ENCODE measurements around the gene HFM1. TPM values are rescaled to one million over a fixed set of nuclear protein-coding genes. Genes with fewer than 3 reads are reported as not detected.

The HFM1 gene
- polyA plus RNA-seq, 1 of the 3 experiments (the other 2 are of a cell fraction) = 0.10 TPM

GRCh38 chr1:91243171-91243570 lies 161.5 kb downstream of the HFM1 start:
- Histone ChIP-seq H3K36me3 (replicated peaks in 1 of 2; ENCODE audit: control insufficient read depth in 1 of 2, insufficient read depth in 2 of 2, low read length in 1 of 2) (no peaks in the 10 kb centered on the region), H2AFZ (ENCODE audit: low read depth) (no peak overlapping the region), H3K27me3 (ENCODE audit: insufficient read depth) (no peaks in the 10 kb centered on the region), H3K4me1 (ENCODE audit: control insufficient read depth in 1 of 2, insufficient read depth in 2 of 2, low read depth in 1 of 2, low read length in 1 of 2) (no peaks in the 10 kb centered on the region), H3K9me2 (no peaks in the 10 kb centered on the region), H3F3A (replicated peaks; ENCODE audit: insufficient read depth) (no peaks in the 10 kb centered on the region), H3K79me2 (ENCODE audit: insufficient read depth) (no peaks in the 10 kb centered on the region), H3K4me2 (no peak overlapping the region), H3K9me3 (no peaks in the 10 kb centered on the region), H3K27ac (ENCODE audit: low read depth in 2 of 2, low read length in 1 of 2) (no peak overlapping the region), H4K20me1 (ENCODE audit: insufficient read depth) (no peaks in the 10 kb centered on the region), H3K9ac (no peak overlapping the region), H3K4me3 (ENCODE audit: low read depth in 2 of 2, low read length in 1 of 2) (no peak overlapping the region)
- ChIA-PET POLR2A (no interaction called here), CTCF (interaction anchor here (1.4 to 1.8 kb wide), 2 partner anchors 10 to 77 kb away, joined by 5 to 9 read pairs; no protein-coding TSS in a partner anchor)
- no peak for DNase-seq
- TF ChIP-seq EZH2phosphoT487 (IDR thresholded peaks at IDR 0.05; ENCODE audit: borderline replicate concordance, low read depth) (no peak), JUND (IDR thresholded peaks at IDR 0.05) (no peak), MEF2A (IDR thresholded peaks at IDR 0.05; ENCODE audit: borderline replicate concordance, low read depth) (no peak), PBX3 (IDR thresholded peaks at IDR 0.05) (no peak), TEAD4 (IDR thresholded peaks at IDR 0.05; ENCODE audit: borderline replicate concordance, insufficient read depth) (no peak), IRF3 (IDR thresholded peaks at IDR 0.05; ENCODE audit: low read depth, low read length) (no peak), RFX5 (IDR thresholded peaks at IDR 0.05; ENCODE audit: low read length) (no peak), RCOR1 (IDR thresholded peaks at IDR 0.05; ENCODE audit: low read length) (no peak), CTCF (IDR thresholded peaks at IDR 0.05) (no peak), MAX (IDR thresholded peaks at IDR 0.05; ENCODE audit: low read depth) (no peak), TCF12 (IDR thresholded peaks at IDR 0.05) (no peak), MXI1 (IDR thresholded peaks at IDR 0.05; ENCODE audit: low read depth, low read length) (no peak), ZBTB33 (IDR thresholded peaks at IDR 0.05; ENCODE audit: borderline replicate concordance, low read depth) (no peak), USF2 (IDR thresholded peaks at IDR 0.05; ENCODE audit: borderline replicate concordance, low read depth, low read length) (no peak), NRF1 (IDR thresholded peaks at IDR 0.05; ENCODE audit: low read depth, low read length) (no peak), POLR2AphosphoS5 (IDR thresholded peaks at IDR 0.05; ENCODE audit: low read depth, low read length) (no peak), CHD2 (IDR thresholded peaks at IDR 0.05; ENCODE audit: low read length, partially characterized antibody) (no peak), USF1 (IDR thresholded peaks at IDR 0.05; ENCODE audit: borderline replicate concordance, low read depth) (no peak)
